SK-N-SH (cell line): ENCODE measurements around the gene AJUBA. TPM values are rescaled to one million over a fixed set of nuclear protein-coding genes. Genes with fewer than 3 reads are reported as not detected.

Source experiments
- CTCF ChIA-PET: fragments of 300-600, 350-600 bp; formaldehyde crosslinking; extraction: SDS; loops from one replicate; lab custom pipeline; 2021; lab: Yijun Ruan, JAX
- POLR2A ChIA-PET: fragments of 350-600 bp; sonication (Branson Sonifier 250); formaldehyde crosslinking; extraction: SDS; loops from one replicate; lab custom pipeline; 2020; ENCODE audit warnings: antibody characterized with exemption, inconsistent platforms; lab: Yijun Ruan, JAX
- DNase-seq: peaks from one replicate; pipeline ENCODE4 v3.0.0; 2012
- H2AFZ ChIP-seq: fragments of 200-600 bp; sonication (generic); 2 replicates; pipeline ENCODE4 v1.8.1; 2016; ENCODE audit warnings: antibody characterized with exemption, mild to moderate bottlenecking, low read depth
- H3F3A ChIP-seq: fragments of 200-600 bp; sonication (generic); replicated peaks from 2 replicates; pipeline ENCODE3; 2016; ENCODE audit warnings: antibody characterized with exemption, mild to moderate bottlenecking; ENCODE audit not compliant: insufficient read depth
- H3K27ac ChIP-seq, 2 experiments: fragments of 200-500 bp in 1 of 2; fragments of 200-600 bp in 1 of 2; sonication (Bioruptor generic) in 1 of 2; sonication (generic), shearing (Covaris generic) in 1 of 2; 2 replicates each; pipeline versions ENCODE4 v1.5.1 to v1.6.1; 2014 to 2016; ENCODE audit warnings: low read depth in 2 of 2, inconsistent platforms in 1 of 2, low read length in 1 of 2, mild to moderate bottlenecking in 1 of 2, mixed read lengths in 1 of 2
- H3K27me3 ChIP-seq: fragments of 200-600 bp; sonication (generic), shearing (Covaris generic); 2 replicates; pipeline ENCODE4 v1.6.1; 2016; ENCODE audit warnings: mixed run types; ENCODE audit not compliant: insufficient read depth
- H3K36me3 ChIP-seq, 2 experiments: fragments of 200-500 bp in 1 of 2; fragments of 200-600 bp in 1 of 2; sonication (Bioruptor generic) in 1 of 2; sonication (generic) in 1 of 2; replicated peaks in 1 of 2; 2 replicates each; pipeline versions ENCODE3 to v1.5.1; 2014 to 2016; ENCODE audit warnings: low read length in 1 of 2, mild to moderate bottlenecking in 1 of 2; ENCODE audit not compliant: insufficient read depth in 2 of 2, control insufficient read depth in 1 of 2
- H3K4me1 ChIP-seq, 2 experiments: fragments of 200-500 bp in 1 of 2; fragments of 200-600 bp in 1 of 2; sonication (Bioruptor generic) in 1 of 2; sonication (generic), shearing (Covaris generic) in 1 of 2; 2 replicates each; pipeline versions ENCODE4 v1.5.1 to v1.6.1; 2014 to 2016; ENCODE audit warnings: low read depth in 1 of 2, low read length in 1 of 2, mixed run types in 1 of 2; ENCODE audit not compliant: insufficient read depth in 2 of 2, control insufficient read depth in 1 of 2
- H3K4me2 ChIP-seq: fragments of 200-600 bp; sonication (generic), shearing (Covaris generic); 2 replicates; pipeline ENCODE4 v1.6.1; 2017; ENCODE audit warnings: mixed run types
- H3K4me3 ChIP-seq, 2 experiments: fragments of 200-500 bp in 1 of 2; fragments of 200-600 bp in 1 of 2; sonication (Bioruptor generic) in 1 of 2; sonication (generic), shearing (Covaris generic) in 1 of 2; 2 replicates each; pipeline versions ENCODE4 v1.5.1 to v1.8.1; 2014 to 2016; ENCODE audit warnings: low read depth in 2 of 2, inconsistent platforms in 1 of 2, low read length in 1 of 2, mild to moderate bottlenecking in 1 of 2, mixed read lengths in 1 of 2, moderate library complexity in 1 of 2
- H3K79me2 ChIP-seq: fragments of 200-600 bp; sonication (generic); 2 replicates; pipeline ENCODE4 v1.8.1; 2017; ENCODE audit warnings: mild to moderate bottlenecking; ENCODE audit not compliant: insufficient read depth
- H3K9ac ChIP-seq: fragments of 200-600 bp; sonication (generic); 2 replicates; pipeline ENCODE4 v1.6.1; 2017; ENCODE audit warnings: mixed run types
- H3K9me2 ChIP-seq: fragments of 200-600 bp; sonication (generic); 2 replicates; pipeline ENCODE4 v1.6.1; 2017; ENCODE audit warnings: mixed run types
- H3K9me3 ChIP-seq: fragments of 200-600 bp; sonication (generic); 2 replicates; pipeline ENCODE4 v1.6.1; 2017; ENCODE audit warnings: mixed run types, mild to moderate bottlenecking, moderate library complexity
- H4K20me1 ChIP-seq: fragments of 200-600 bp; sonication (generic); 2 replicates; pipeline ENCODE4 v1.6.1; 2017; ENCODE audit warnings: mild to moderate bottlenecking, mixed run types; ENCODE audit not compliant: insufficient read depth
- CTCF ChIP-seq: fragments of 200-600 bp; sonication (generic); IDR thresholded peaks from 2 replicates; pipeline ENCODE4 v1.6.1; 2017; ENCODE audit warnings: antibody characterized with exemption, mild to moderate bottlenecking, moderate library complexity
- EP300 ChIP-seq, 2 experiments: IDR thresholded peaks; 2 replicates each; pipeline versions ENCODE4 v1.4.0 to v1.6.1; 2012; ENCODE audit warnings: borderline replicate concordance in 1 of 2, low read depth in 1 of 2, low read length in 1 of 2
- EZH2phosphoT487 ChIP-seq: fragments of 200-600 bp; sonication (generic); IDR thresholded peaks from 2 replicates; pipeline ENCODE4 v1.6.1; 2017; ENCODE audit warnings: low read depth, mixed run types, mild to moderate bottlenecking, antibody characterized with exemption, moderate library complexity, borderline replicate concordance
- FOSL2 ChIP-seq: IDR thresholded peaks from 2 replicates; pipeline ENCODE4 v1.4.0; 2012; ENCODE audit warnings: low read depth, mild to moderate bottlenecking, moderate library complexity, borderline replicate concordance
- GABPA ChIP-seq: IDR thresholded peaks from 2 replicates; pipeline ENCODE4 v1.4.0; 2012; ENCODE audit warnings: low read depth, mild to moderate bottlenecking
- JUND ChIP-seq: IDR thresholded peaks from 2 replicates; pipeline ENCODE4 v1.4.0; 2012
- MAX ChIP-seq: IDR thresholded peaks from 2 replicates; pipeline ENCODE4 v1.4.0; 2012; ENCODE audit warnings: low read depth
- MEF2A ChIP-seq: IDR thresholded peaks from 2 replicates; pipeline ENCODE4 v1.4.0; 2012; ENCODE audit warnings: low read depth, borderline replicate concordance
- MXI1 ChIP-seq: IDR thresholded peaks from 2 replicates; pipeline ENCODE4 v1.6.1; 2012; ENCODE audit warnings: mild to moderate bottlenecking, low read depth, low read length, improper control_type of control experiment
- NRF1 ChIP-seq: IDR thresholded peaks from 2 replicates; pipeline ENCODE4 v1.6.1; 2012; ENCODE audit warnings: low read depth, mild to moderate bottlenecking, low read length
- PBX3 ChIP-seq: IDR thresholded peaks from 2 replicates; pipeline ENCODE4; 2012
- REST ChIP-seq: IDR thresholded peaks from 2 replicates; pipeline ENCODE4 v1.6.1; 2012; ENCODE audit warnings: mild to moderate bottlenecking, low read depth, low read length, moderate library complexity
- RFX5 ChIP-seq: IDR thresholded peaks from 2 replicates; pipeline ENCODE4 v1.6.1; 2012; ENCODE audit warnings: mild to moderate bottlenecking, improper control_type of control experiment, low read length
- SIN3A ChIP-seq: IDR thresholded peaks from 2 replicates; pipeline ENCODE4 v1.6.1; 2012; ENCODE audit warnings: low read depth, mild to moderate bottlenecking, low read length, moderate library complexity, borderline replicate concordance
- SMC3 ChIP-seq: IDR thresholded peaks from 2 replicates; pipeline ENCODE4 v1.6.1; 2012; ENCODE audit warnings: low read depth, low read length, improper control_type of control experiment
- TAF1 ChIP-seq: IDR thresholded peaks from 2 replicates; pipeline ENCODE4 v1.6.1; 2012; ENCODE audit warnings: low read depth, mild to moderate bottlenecking, low read length, moderate library complexity, borderline replicate concordance
- USF2 ChIP-seq: fragments of 150-350 bp; IDR thresholded peaks from 2 replicates; pipeline ENCODE4 v1.6.1; 2017; ENCODE audit warnings: antibody characterized with exemption, low read length, low read depth, borderline replicate concordance
- YY1 ChIP-seq: IDR thresholded peaks from 2 replicates; pipeline ENCODE4 v1.4.0; 2012; ENCODE audit warnings: low read depth, mild to moderate bottlenecking
- ZBTB33 ChIP-seq: IDR thresholded peaks from 2 replicates; pipeline ENCODE4 v1.4.0; 2012; ENCODE audit warnings: low read depth, borderline replicate concordance
- WGBS: methylation state at CpG from one replicate; pipeline ENCODE4 v1.1.6; 2017; ENCODE audit warnings: low lambda C conversion rate; 5-methylcytosine and 5-hydroxymethylcytosine counted together
- polyA plus RNA-seq, 3 experiments: library from polyadenylated mRNA; depleted of rRNA; stranded (reverse); fragments of >200 nt; gene quantifications; 2 replicates each; pipeline ENCODE4 v1.2.3, GENCODE V29; 2012

AJUBA gene
- polyA plus RNA-seq, 1 of the 3 experiments (the other 2 are of a cell fraction), result 24.4 TPM

GRCh38 chr14:22923746-22924145 is 58.6 kb downstream of the AJUBA start (continued):
- TF ChIP-seq MAX (no peak), MEF2A (no peak), USF2 (no peak), GABPA (no peak), EZH2phosphoT487 (no peak), TAF1 (no peak)

- H3K9me2 ChIP-seq, result no peaks in the 10 kb centered on the region
- no peak for DNase-seq
- ChIA-PET CTCF (interaction anchor here (1.2 kb wide), 1 partner anchor 22 kb away, joined by 3 read pairs; no protein-coding TSS in a partner anchor), POLR2A (no interaction called here)
- H3F3A ChIP-seq, result peaks cover 14% of the 10 kb centered on the region
- H3K79me2 ChIP-seq, result peaks cover 24% of the 10 kb centered on the region
- H3K4me2 ChIP-seq, result no peak overlapping the region
- H4K20me1 ChIP-seq, result no peaks in the 10 kb centered on the region
- H3K4me3 ChIP-seq, result no peak overlapping the region
- no peak overlapping the region for H3K9ac ChIP-seq
- peaks cover 1 to 9% of the 10 kb centered on the region in 2 experiments; a peak in 2 of 4 replicates for H3K4me1 ChIP-seq
- H3K27ac ChIP-seq, result peak overlapping the region in 1 of 2 experiments; percentile 32; a peak in 1 of 4 replicates
- WGBS, result 93% methylated on average over 2 of the region's 2 CpGs
- no peaks in the 10 kb centered on the region for H3K9me3 ChIP-seq
- no peak overlapping the region for H2AFZ ChIP-seq
- H3K36me3 ChIP-seq, result peaks cover 44 to 53% of the 10 kb centered on the region in 2 experiments
- no peaks in the 10 kb centered on the region for H3K27me3 ChIP-seq
- TF ChIP-seq YY1, result no peak
- no peak for TF ChIP-seq RFX5
- TF ChIP-seq NRF1, result no peak
- TF ChIP-seq MXI1, result no peak
- TF ChIP-seq JUND, result no peak
- TF ChIP-seq GABPA, result no peak
- TF ChIP-seq PBX3, result no peak
- TF ChIP-seq EP300 (IDR thresholded peaks at IDR 0.05; ENCODE audit: borderline replicate concordance in 1 of 2, low read depth in 1 of 2, low read length in 1 of 2), result no peak
- no peak for TF ChIP-seq SIN3A
- TF ChIP-seq CTCF, result no peak
- TF ChIP-seq USF2, result no peak
- TF ChIP-seq SMC3, result no peak
- TF ChIP-seq MEF2A, result no peak
- no peak for TF ChIP-seq TAF1
- TF ChIP-seq FOSL2, result no peak
- no peak for TF ChIP-seq REST
- no peak for TF ChIP-seq ZBTB33
Observed at GRCh38 chr14:22922294-22922693, 60.1 kb downstream of the AJUBA start.
